Kasumi-1 (cell line): Measurements from ENCODE around the gene CCDC85B.

Source experiments
- DNase-seq, 2 experiments: peaks; one replicate each; lab custom pipeline; 2025; lab: John Stamatoyannopoulos, UW

Gene CCDC85B

GRCh38 chr11:65911682-65912568 is 21.5 kb downstream of the CCDC85B start:
- DNase-seq, result peak; percentile 23 to 44

GRCh38 chr11:65912845-65913244 is 22.4 kb downstream of the CCDC85B start:
- no peak for DNase-seq

- DNase-seq, result no peak
Measured at GRCh38 chr11:65915101-65915820, 24.8 kb downstream of the CCDC85B start.

- peak; percentile 57 to 62 for DNase-seq
Measured at GRCh38 chr11:65915821-65916251, 25.4 kb downstream of the CCDC85B start.

GRCh38 chr11:65916391-65916790 is 25.9 kb downstream of the CCDC85B start:
- no peak for DNase-seq

- DNase-seq, result no peak
Measured at GRCh38 chr11:65917077-65917433, 26.6 kb downstream of the CCDC85B start.

GRCh38 chr11:65917434-65918210 is 27.1 kb downstream of the CCDC85B start:
- no peak for DNase-seq

GRCh38 chr11:65918211-65919140 is 28.0 kb downstream of the CCDC85B start, which contains the start of gene C11orf68:
Gene C11orf68, minus strand, starts transcription at chr11:65919062. Its CDS starts 31 bp downstream, at chr11:65919031.
- DNase-seq, result no peak

GRCh38 chr11:65919141-65919572 is 28.7 kb downstream of the CCDC85B start, which contains the start of gene DRAP1:
Gene DRAP1, plus strand, starts transcription at chr11:65919426. Its CDS starts 76 bp downstream, at chr11:65919502.
- peak; percentile 97 for DNase-seq

GRCh38 chr11:65919573-65920371 is 29.3 kb downstream of the CCDC85B start:
- DNase-seq, result peak; percentile 27 to 29

GRCh38 chr11:65920372-65920802 is 29.9 kb downstream of the CCDC85B start:
- no peak for DNase-seq

- no peak for DNase-seq
Measured at GRCh38 chr11:65921033-65921555, 30.6 kb downstream of the CCDC85B start.

GRCh38 chr11:65921876-65922275 is 31.4 kb downstream of the CCDC85B start:
- no peak for DNase-seq

- no peak for DNase-seq
Measured at GRCh38 chr11:65922565-65922964, 32.1 kb downstream of the CCDC85B start.

GRCh38 chr11:65925397-65925796 is 34.9 kb downstream of the CCDC85B start:
- DNase-seq, result no peak

GRCh38 chr11:65927904-65928397 is 37.5 kb downstream of the CCDC85B start:
- peak; percentile 35 to 41 for DNase-seq

- no peak for DNase-seq
Measured at GRCh38 chr11:65928667-65929066, 38.2 kb downstream of the CCDC85B start.

- no peak for DNase-seq
Measured at GRCh38 chr11:65931773-65932557, 41.5 kb downstream of the CCDC85B start.

- peak; percentile 6 for DNase-seq
Measured at GRCh38 chr11:65932558-65932919, 42.1 kb downstream of the CCDC85B start.
